GM23338 (cell line): ENCODE data around the gene CNBD2. TPM values are rescaled to one million over a fixed set of nuclear protein-coding genes. Genes with fewer than 3 reads are reported as not detected.
A peak's percentile ranks its signal among the peaks of the same experiment; 100 is the strongest.

Source experiments
- ATAC-seq: fragments of 200-7000 bp; cut with Tn5 transposase; 3 replicates; pipeline ENCODE4 v1.9.1; 2020
- DNase-seq: peaks from one replicate; pipeline ENCODE4 v3.0.0-alpha.2; 2015; ENCODE audit warnings: low spot score
- H2AFZ ChIP-seq: fragments of 200-600 bp; sonication (generic); 2 replicates; pipeline ENCODE4 v1.8.0; 2016; ENCODE audit warnings: antibody characterized with exemption, mild to moderate bottlenecking, moderate library complexity
- H3F3A ChIP-seq: fragments of 200-600 bp; sonication (generic); replicated peaks from 2 replicates; pipeline ENCODE4 v1.8.0; 2017; ENCODE audit warnings: antibody characterized with exemption, mixed run types, low read depth
- H3K27ac ChIP-seq: fragments of 200-600 bp; sonication (generic); 2 replicates; pipeline ENCODE4 v1.6.1; 2016; ENCODE audit warnings: low read depth
- H3K27me3 ChIP-seq: fragments of 200-600 bp; sonication (generic); 2 replicates; pipeline ENCODE4 v1.8.0; 2016; ENCODE audit warnings: mild to moderate bottlenecking, mixed run types, moderate library complexity; ENCODE audit not compliant: insufficient read depth
- H3K36me3 ChIP-seq: fragments of 200-600 bp; sonication (generic); 2 replicates; pipeline ENCODE4 v1.8.0; 2016; ENCODE audit warnings: mild to moderate bottlenecking; ENCODE audit not compliant: insufficient read depth
- H3K4me1 ChIP-seq: fragments of 200-600 bp; sonication (generic); 2 replicates; pipeline ENCODE4 v1.8.0; 2016; ENCODE audit warnings: mild to moderate bottlenecking, moderate library complexity; ENCODE audit not compliant: insufficient read depth
- H3K4me2 ChIP-seq: fragments of 200-600 bp; sonication (generic); 2 replicates; pipeline ENCODE4 v1.7.1; 2017; ENCODE audit warnings: mixed run types
- H3K4me3 ChIP-seq: fragments of 200-600 bp; sonication (generic); 2 replicates; pipeline ENCODE4 v1.6.1; 2016; ENCODE audit warnings: mixed run types
- H3K79me2 ChIP-seq: fragments of 200-600 bp; sonication (generic); replicated peaks from 2 replicates; pipeline ENCODE4 v1.8.0; 2017; ENCODE audit warnings: mild to moderate bottlenecking; ENCODE audit not compliant: insufficient read depth
- H3K9me2 ChIP-seq: fragments of 200-600 bp; sonication (generic); 2 replicates; pipeline ENCODE4 v1.8.0; 2017; ENCODE audit not compliant: insufficient read depth
- H4K20me1 ChIP-seq: fragments of 200-600 bp; sonication (generic); replicated peaks from 2 replicates; pipeline ENCODE4 v1.8.0; 2017; ENCODE audit warnings: mild to moderate bottlenecking; ENCODE audit not compliant: insufficient read depth
- H3K27ac Mint-ChIP-seq: 2 replicates; pipeline ENCODE4 v1.8.0; 2020; ENCODE audit warnings: inconsistent platforms, mild to moderate bottlenecking, moderate library complexity, mixed read lengths
- H3K27me3 Mint-ChIP-seq: 3 replicates; pipeline ENCODE4 v1.8.0; 2022; ENCODE audit warnings: low read depth, mild to moderate bottlenecking, moderate library complexity, mixed read lengths, inconsistent platforms; ENCODE audit not compliant: insufficient read depth, poor library complexity
- H3K36me3 Mint-ChIP-seq: 3 replicates; pipeline ENCODE4 v1.8.0; 2021; ENCODE audit warnings: low read depth, mild to moderate bottlenecking, inconsistent platforms, moderate library complexity, mixed read lengths
- H3K4me1 Mint-ChIP-seq: 3 replicates; pipeline ENCODE4 v1.8.0; 2020; ENCODE audit warnings: mild to moderate bottlenecking, inconsistent platforms, mixed read lengths
- H3K4me3 Mint-ChIP-seq: 3 replicates; pipeline ENCODE4 v1.8.0; 2021; ENCODE audit warnings: moderate library complexity, mild to moderate bottlenecking, inconsistent platforms, mixed read lengths
- H3K9me3 Mint-ChIP-seq: 3 replicates; pipeline ENCODE4 v1.8.0; 2020; ENCODE audit warnings: moderate library complexity, mild to moderate bottlenecking, inconsistent platforms, mixed read lengths
- CTCF ChIP-seq, 2 experiments: fragments of 200-600 bp in 1 of 2; sonication (generic) in 1 of 2; conservative IDR thresholded peaks; 2 replicates each; pipeline versions ENCODE4 v1.5.1 to v1.6.1; 2016 to 2017; ENCODE audit warnings: antibody characterized with exemption in 2 of 2, low read depth in 2 of 2, mild to moderate bottlenecking in 2 of 2, moderate library complexity in 1 of 2
- JUNB ChIP-seq: IDR thresholded peaks from one replicate; pipeline ENCODE4 v1.6.1; 2016; ENCODE audit warnings: antibody characterized with exemption; ENCODE audit not compliant: unreplicated experiment
- POLR2AphosphoS5 ChIP-seq: IDR thresholded peaks from 2 replicates; pipeline ENCODE4 v1.6.1; 2016; ENCODE audit warnings: antibody characterized with exemption, low read depth
- polyA plus RNA-seq: library from polyadenylated mRNA; unstranded; fragments of >200 nt; fragmentation: Nextera tagmentation; extraction: Ambion mirVana; gene quantifications from 2 replicates; pipeline ENCODE4 v1.2.1, GENCODE V29; 2016
- total RNA-seq: library from RNA; depleted of rRNA; stranded (reverse); fragments of >200 nt; shearing (Covaris generic); gene quantifications from 2 replicates; pipeline ENCODE4 v1.2.3, GENCODE V29; 2014
- TF ChIP-seq, protein P1 (sequence below): fragments of 250-450 bp; sonication (Bioruptor Pico); IDR thresholded peaks from 2 replicates; pipeline ENCODE4 v1.5.0; 2020; ENCODE audit warnings: mild to moderate bottlenecking, moderate library complexity

Gene CNBD2
- total and polyA plus RNA-seq, 2 experiments from 2014 or later = 2.7 TPM; not detected in 1

DNA sequence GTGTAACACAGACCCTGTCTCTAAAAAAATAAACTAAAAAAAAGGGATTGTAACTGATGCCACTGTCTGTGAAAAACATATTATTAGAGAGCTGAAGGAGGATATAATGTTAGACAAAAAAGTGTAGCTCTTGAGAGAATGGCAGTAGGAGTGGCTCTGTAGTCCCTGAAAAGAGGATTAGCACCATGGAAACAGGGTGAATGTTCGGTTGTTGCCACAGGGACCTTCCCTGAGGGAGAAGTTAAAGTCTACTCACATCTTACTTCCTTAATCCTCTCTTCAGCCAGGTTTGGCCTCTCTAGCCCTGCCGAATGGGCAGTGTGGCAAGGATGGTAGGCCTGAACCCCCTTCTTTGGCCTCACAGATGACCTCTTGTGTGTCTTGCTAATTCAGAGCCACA lies 26.1 kb upstream of the CNBD2 start:
- Histone ChIP-seq H3K4me1 (peaks cover 9% of the 10 kb centered on the region), H3K27ac (no peak overlapping the region), H4K20me1 (no peaks in the 10 kb centered on the region; the same call in none of the 2 replicates), H3K4me2 (no peak overlapping the region), H3K27me3 (no peaks in the 10 kb centered on the region), H3K36me3 (peaks cover 7% of the 10 kb centered on the region), H2AFZ (no peak overlapping the region), H3K79me2 (no peaks in the 10 kb centered on the region), H3K4me3 (no peak overlapping the region), H3K9me2 (no peaks in the 10 kb centered on the region), H3F3A (no peaks in the 10 kb centered on the region)
- no peak overlapping the region for H3K4me3 Mint-ChIP-seq
- ATAC-seq (no peak), DNase-seq (no peak)
- peaks cover 33% of the 10 kb centered on the region for H3K36me3 Mint-ChIP-seq
- H3K27ac Mint-ChIP-seq = no peak overlapping the region
- peaks cover 2% of the 10 kb centered on the region for H3K27me3 Mint-ChIP-seq
- peaks cover 18% of the 10 kb centered on the region; the same call in 2 of the 3 replicates for H3K4me1 Mint-ChIP-seq
- no peaks in the 10 kb centered on the region for H3K9me3 Mint-ChIP-seq
- TF ChIP-seq, protein P1, sequence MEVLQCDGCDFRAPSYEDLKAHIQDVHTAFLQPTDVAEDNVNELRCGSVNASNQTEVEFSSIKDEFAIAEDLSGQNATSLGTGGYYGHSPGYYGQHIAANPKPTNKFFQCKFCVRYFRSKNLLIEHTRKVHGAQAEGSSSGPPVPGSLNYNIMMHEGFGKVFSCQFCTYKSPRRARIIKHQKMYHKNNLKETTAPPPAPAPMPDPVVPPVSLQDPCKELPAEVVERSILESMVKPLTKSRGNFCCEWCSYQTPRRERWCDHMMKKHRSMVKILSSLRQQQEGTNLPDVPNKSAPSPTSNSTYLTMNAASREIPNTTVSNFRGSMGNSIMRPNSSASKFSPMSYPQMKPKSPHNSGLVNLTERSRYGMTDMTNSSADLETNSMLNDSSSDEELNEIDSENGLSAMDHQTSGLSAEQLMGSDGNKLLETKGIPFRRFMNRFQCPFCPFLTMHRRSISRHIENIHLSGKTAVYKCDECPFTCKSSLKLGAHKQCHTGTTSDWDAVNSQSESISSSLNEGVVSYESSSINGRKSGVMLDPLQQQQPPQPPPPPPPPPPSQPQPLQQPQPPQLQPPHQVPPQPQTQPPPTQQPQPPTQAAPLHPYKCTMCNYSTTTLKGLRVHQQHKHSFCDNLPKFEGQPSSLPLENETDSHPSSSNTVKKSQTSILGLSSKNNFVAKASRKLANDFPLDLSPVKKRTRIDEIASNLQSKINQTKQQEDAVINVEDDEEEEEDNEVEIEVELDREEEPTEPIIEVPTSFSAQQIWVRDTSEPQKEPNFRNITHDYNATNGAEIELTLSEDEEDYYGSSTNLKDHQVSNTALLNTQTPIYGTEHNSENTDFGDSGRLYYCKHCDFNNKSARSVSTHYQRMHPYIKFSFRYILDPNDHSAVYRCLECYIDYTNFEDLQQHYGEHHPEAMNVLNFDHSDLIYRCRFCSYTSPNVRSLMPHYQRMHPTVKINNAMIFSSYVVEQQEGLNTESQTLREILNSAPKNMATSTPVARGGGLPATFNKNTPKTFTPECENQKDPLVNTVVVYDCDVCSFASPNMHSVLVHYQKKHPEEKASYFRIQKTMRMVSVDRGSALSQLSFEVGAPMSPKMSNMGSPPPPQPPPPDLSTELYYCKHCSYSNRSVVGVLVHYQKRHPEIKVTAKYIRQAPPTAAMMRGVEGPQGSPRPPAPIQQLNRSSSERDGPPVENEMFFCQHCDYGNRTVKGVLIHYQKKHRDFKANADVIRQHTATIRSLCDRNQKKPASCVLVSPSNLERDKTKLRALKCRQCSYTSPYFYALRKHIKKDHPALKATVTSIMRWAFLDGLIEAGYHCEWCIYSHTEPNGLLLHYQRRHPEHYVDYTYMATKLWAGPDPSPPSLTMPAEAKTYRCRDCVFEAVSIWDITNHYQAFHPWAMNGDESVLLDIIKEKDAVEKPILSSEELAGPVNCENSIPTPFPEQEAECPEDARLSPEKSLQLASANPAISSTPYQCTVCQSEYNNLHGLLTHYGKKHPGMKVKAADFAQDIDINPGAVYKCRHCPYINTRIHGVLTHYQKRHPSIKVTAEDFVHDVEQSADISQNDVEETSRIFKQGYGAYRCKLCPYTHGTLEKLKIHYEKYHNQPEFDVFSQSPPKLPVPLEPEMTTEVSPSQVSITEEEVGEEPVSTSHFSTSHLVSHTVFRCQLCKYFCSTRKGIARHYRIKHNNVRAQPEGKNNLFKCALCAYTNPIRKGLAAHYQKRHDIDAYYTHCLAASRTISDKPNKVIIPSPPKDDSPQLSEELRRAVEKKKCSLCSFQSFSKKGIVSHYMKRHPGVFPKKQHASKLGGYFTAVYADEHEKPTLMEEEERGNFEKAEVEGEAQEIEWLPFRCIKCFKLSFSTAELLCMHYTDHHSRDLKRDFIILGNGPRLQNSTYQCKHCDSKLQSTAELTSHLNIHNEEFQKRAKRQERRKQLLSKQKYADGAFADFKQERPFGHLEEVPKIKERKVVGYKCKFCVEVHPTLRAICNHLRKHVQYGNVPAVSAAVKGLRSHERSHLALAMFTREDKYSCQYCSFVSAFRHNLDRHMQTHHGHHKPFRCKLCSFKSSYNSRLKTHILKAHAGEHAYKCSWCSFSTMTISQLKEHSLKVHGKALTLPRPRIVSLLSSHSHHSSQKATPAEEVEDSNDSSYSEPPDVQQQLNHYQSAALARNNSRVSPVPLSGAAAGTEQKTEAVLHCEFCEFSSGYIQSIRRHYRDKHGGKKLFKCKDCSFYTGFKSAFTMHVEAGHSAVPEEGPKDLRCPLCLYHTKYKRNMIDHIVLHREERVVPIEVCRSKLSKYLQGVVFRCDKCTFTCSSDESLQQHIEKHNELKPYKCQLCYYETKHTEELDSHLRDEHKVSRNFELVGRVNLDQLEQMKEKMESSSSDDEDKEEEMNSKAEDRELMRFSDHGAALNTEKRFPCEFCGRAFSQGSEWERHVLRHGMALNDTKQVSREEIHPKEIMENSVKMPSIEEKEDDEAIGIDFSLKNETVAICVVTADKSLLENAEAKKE (CRISPR knock-in tag) = no peak
- TF ChIP-seq JUNB = no peak

DNA sequence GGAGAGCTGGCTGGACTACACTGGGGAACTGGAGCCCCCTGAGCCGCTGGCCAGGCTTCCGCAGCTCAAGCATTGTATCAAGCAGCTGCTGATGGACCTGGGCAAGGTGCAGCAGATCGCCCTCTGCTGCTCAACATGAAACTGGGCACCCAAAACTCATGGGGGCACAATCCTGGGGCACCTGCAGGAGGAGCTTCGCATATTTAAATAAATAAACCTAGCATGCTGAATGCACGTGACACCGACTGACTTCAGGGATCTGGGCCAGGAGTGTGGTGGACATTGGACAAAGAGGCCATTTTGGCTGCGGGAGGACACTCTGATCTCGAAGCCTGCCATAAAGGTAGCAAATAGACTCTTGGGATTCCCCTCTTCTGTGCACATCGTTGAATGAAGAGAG lies 20.9 kb upstream of the CNBD2 start:
- Histone ChIP-seq H3K9me2 (no peaks in the 10 kb centered on the region), H3K27ac (no peak overlapping the region; the same call in 1 of the 2 replicates), H2AFZ (no peak overlapping the region), H3F3A (0 out of 2 replicates have a peak, but pooled peaks cover 4% of the 10 kb centered on the region), H3K27me3 (no peaks in the 10 kb centered on the region), H3K4me3 (no peak overlapping the region), H3K36me3 (peaks cover 5% of the 10 kb centered on the region; the same call in 1 of the 2 replicates), H3K4me1 (peaks cover 3% of the 10 kb centered on the region; the same call in 1 of the 2 replicates), H3K4me2 (no peak overlapping the region), H3K79me2 (peaks cover 9% of the 10 kb centered on the region), H4K20me1 (peaks cover 7% of the 10 kb centered on the region)
- no peaks in the 10 kb centered on the region for H3K9me3 Mint-ChIP-seq
- H3K4me3 Mint-ChIP-seq = no peak overlapping the region
- peak overlapping the region; percentile 4; the same call in 1 of the 2 replicates for H3K27ac Mint-ChIP-seq
- peaks cover 18% of the 10 kb centered on the region for H3K36me3 Mint-ChIP-seq
- ATAC-seq (peak; percentile 96), DNase-seq (peak; percentile 86)
- TF ChIP-seq POLR2AphosphoS5 = no peak
- TF ChIP-seq CTCF (conservative IDR thresholded peaks at IDR 0.05; ENCODE audit: low read depth in 2 of 2) = peak; percentile 76 to 82
- peaks cover 6% of the 10 kb centered on the region for H3K27me3 Mint-ChIP-seq
- peaks cover 8% of the 10 kb centered on the region; the same call in 2 of the 3 replicates for H3K4me1 Mint-ChIP-seq
